H1 (cell line): ENCODE measurements around the gene CFAP74. TPM values are rescaled to one million over a fixed set of nuclear protein-coding genes. Genes with fewer than 3 reads are reported as not detected.

Experiments used
- CBX8 ChIP-seq: fragments of 300-800, 300-1000 bp; sonication (generic); IDR thresholded peaks from 2 replicates; pipeline ENCODE4 v1.7.1; 2016; ENCODE audit warnings: low read depth, low read length, borderline replicate concordance
- CHD1 ChIP-seq: IDR thresholded peaks from 2 replicates; pipeline ENCODE4 v1.6.1; 2012; ENCODE audit warnings: low read depth, low read length, improper control_type of control experiment
- CHD7 ChIP-seq: fragments of 300-600 bp; sonication (generic); IDR thresholded peaks from 2 replicates; pipeline ENCODE4 v1.7.1; 2012; ENCODE audit warnings: low read length, moderate library complexity, mild to moderate bottlenecking, inconsistent platforms; ENCODE audit not compliant: insufficient replicate concordance
- RFX5 ChIP-seq: IDR thresholded peaks from 2 replicates; pipeline ENCODE4 v1.6.1; 2011; ENCODE audit warnings: low read depth, low read length, improper control_type of control experiment, borderline replicate concordance
- polyA plus RNA-seq, 7 experiments: library from polyadenylated mRNA; depleted of rRNA in 3 of 7; stranded (reverse) in 5 of 7; unstranded in 2 of 7; fragments of >200 nt in 5 of 7; fragments of 200-250 nt in 2 of 7; gene quantifications; 1 replicate in 5 of 7; 2 replicates in 1 of 7; 4 replicates in 1 of 7; pipeline versions ENCODE4 v1.2.1 to v1.2.3, GENCODE V29; 2011 to 2013; ENCODE audit warnings: missing spikeins in 2 of 7, mixed read lengths in 2 of 7
- total RNA-seq: library from RNA; stranded (reverse); fragmentation: NEBNext Ultra II Directional; extraction: Animal tissue kit (Norgen Biotek cat#: 25700); gene quantifications from 2 replicates; pipeline ENCODE4 v1.2.1, GENCODE V29; 2021

The CFAP74 gene
- total and polyA plus RNA-seq, 2 of the 8 experiments (the other 6 are each of a cell fraction or from before 2014, with no cell fraction given), result 0.09 to 0.20 TPM

- TF ChIP-seq CHD7, result no peak
- no peak for TF ChIP-seq RFX5
- no peak for TF ChIP-seq CHD1
- no peak for TF ChIP-seq CBX8
- TF ChIP-seq, all 59 proteins: peak for 0
Measured at GRCh38 chr1:2052756-2053155, 49.2 kb upstream of the CFAP74 start (continued).
